OCI-LY1 (cell line): ENCODE data around the gene ANK3.
A peak's percentile ranks its signal among the peaks of the same experiment; 100 is the strongest.

Source experiments
- H2AFZ ChIP-seq: fragments of 200-600 bp; sonication (generic), shearing (Covaris generic); 2 replicates; pipeline ENCODE4 v1.6.0; 2014; ENCODE audit warnings: antibody characterized with exemption, mild to moderate bottlenecking, low read length
- H3F3A ChIP-seq: fragments of 200-600 bp; sonication (generic), shearing (Covaris generic); 2 replicates; pipeline ENCODE4 v1.6.0; 2014; ENCODE audit warnings: mild to moderate bottlenecking, antibody characterized with exemption, low read length, moderate library complexity; ENCODE audit not compliant: insufficient read depth
- H3K27ac ChIP-seq: fragments of 200-600 bp; sonication (generic); 2 replicates; pipeline ENCODE4 v1.5.1; 2014; ENCODE audit warnings: low read length, mixed run types, mild to moderate bottlenecking, low read depth; ENCODE audit not compliant: poor library complexity, severe bottlenecking
- H3K27me3 ChIP-seq: fragments of 200-600 bp; sonication (generic); 2 replicates; pipeline ENCODE4 v1.6.0; 2014; ENCODE audit warnings: antibody characterized with exemption, mild to moderate bottlenecking, low read length, moderate library complexity; ENCODE audit not compliant: insufficient read depth
- H3K36me3 ChIP-seq: fragments of 200-600 bp; sonication (generic); 2 replicates; pipeline ENCODE4 v1.6.1; 2014; ENCODE audit warnings: mild to moderate bottlenecking, antibody characterized with exemption, low read length, moderate library complexity, mixed read lengths; ENCODE audit not compliant: insufficient read depth
- H3K4me1 ChIP-seq: fragments of 200-600 bp; sonication (generic); 2 replicates; pipeline ENCODE4 v1.5.1; 2014; ENCODE audit warnings: mild to moderate bottlenecking, low read length, moderate library complexity; ENCODE audit not compliant: insufficient read depth, severe bottlenecking
- H3K4me2 ChIP-seq: fragments of 200-600 bp; sonication (generic), shearing (Covaris generic); 2 replicates; pipeline ENCODE4 v1.6.1; 2014; ENCODE audit warnings: low read length
- H3K4me3 ChIP-seq: fragments of 200-600 bp; sonication (generic); 2 replicates; pipeline ENCODE4 v1.5.1; 2014; ENCODE audit warnings: low read length, low read depth, mild to moderate bottlenecking, mixed read lengths; ENCODE audit not compliant: poor library complexity, severe bottlenecking
- H3K79me2 ChIP-seq: fragments of 200-600 bp; shearing (Covaris generic); 2 replicates; pipeline ENCODE4 v1.6.1; 2016; ENCODE audit warnings: mixed run types, low read length, mixed read lengths; ENCODE audit not compliant: insufficient read depth
- H3K9ac ChIP-seq: fragments of 200-600 bp; sonication (generic), shearing (Covaris generic); 2 replicates; pipeline ENCODE4 v1.6.1; 2014; ENCODE audit warnings: mild to moderate bottlenecking, low read length, mixed read lengths
- H3K9me2 ChIP-seq: fragments of 200-600 bp; sonication (generic), shearing (Covaris generic); 2 replicates; pipeline ENCODE4 v1.6.1; 2014; ENCODE audit warnings: low read depth, mild to moderate bottlenecking, low read length, mixed read lengths
- H3K9me3 ChIP-seq: fragments of 200-600 bp; shearing (Covaris generic); 2 replicates; pipeline ENCODE4 v1.6.1; 2014; ENCODE audit warnings: low read length, mixed read lengths
- H4K20me1 ChIP-seq: fragments of 200-600 bp; sonication (generic), shearing (Covaris generic); 2 replicates; pipeline ENCODE4 v1.6.0; 2016; ENCODE audit warnings: mild to moderate bottlenecking, low read length; ENCODE audit not compliant: insufficient read depth
- EZH2 ChIP-seq: fragments of 200-600 bp; sonication (generic), shearing (Covaris generic); IDR thresholded peaks from 2 replicates; pipeline ENCODE4 v1.8.0; 2017; ENCODE audit warnings: borderline replicate concordance, mixed run types, mild to moderate bottlenecking, antibody characterized with exemption, low read length, moderate library complexity, mixed read lengths
- TF ChIP-seq, protein P1 (sequence below): fragments of 200-600 bp; sonication (generic), shearing (Covaris generic); IDR thresholded peaks from 2 replicates; pipeline ENCODE4 v1.5.1; 2017; ENCODE audit warnings: mild to moderate bottlenecking, antibody characterized with exemption, low read length, moderate library complexity, mixed read lengths

The ANK3 gene

DNA sequence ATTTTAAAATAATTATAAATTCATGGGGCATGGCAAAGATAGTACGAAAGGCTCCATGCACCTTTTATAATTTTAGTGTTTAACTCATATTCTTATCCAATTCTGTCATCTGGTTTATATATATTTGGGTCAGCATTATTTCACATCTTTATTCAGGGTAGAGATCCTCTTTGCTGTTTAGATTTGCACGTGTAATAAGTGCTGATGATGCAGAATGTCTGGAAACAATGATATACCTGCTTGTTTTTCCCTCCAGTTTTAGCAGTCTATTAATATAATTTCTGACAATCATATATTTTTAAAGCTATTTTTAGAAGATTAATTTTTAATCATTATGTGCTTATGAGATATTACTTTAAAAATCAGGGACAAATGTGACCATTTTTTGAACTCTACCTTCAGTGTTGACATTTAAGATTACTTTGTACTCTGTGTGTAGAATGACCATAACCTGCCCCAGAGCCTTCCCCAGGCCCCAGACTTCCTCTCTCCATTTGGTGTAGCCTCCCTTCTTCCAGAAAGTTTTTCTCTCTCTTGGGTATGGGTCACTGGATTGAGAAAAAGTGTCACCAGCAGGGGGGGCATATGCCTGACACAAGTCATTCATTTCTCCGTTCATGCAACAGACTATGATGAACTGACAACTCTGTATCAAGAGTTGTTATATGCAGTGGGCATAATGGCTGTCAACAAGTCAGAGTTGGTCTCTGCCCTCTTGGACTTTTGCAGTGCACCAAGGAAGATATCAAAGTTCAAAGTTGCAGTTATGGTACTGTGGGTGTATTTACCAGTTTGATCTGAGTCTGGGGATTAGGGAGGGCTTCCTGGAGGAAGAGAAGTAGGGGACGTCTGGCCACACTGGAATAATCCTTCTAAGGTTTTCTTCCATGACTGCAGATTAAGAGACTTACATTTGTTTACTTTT, 290.7 kb downstream of the ANK3 start:
- TF ChIP-seq EZH2 = no peak
- TF ChIP-seq, protein P1, sequence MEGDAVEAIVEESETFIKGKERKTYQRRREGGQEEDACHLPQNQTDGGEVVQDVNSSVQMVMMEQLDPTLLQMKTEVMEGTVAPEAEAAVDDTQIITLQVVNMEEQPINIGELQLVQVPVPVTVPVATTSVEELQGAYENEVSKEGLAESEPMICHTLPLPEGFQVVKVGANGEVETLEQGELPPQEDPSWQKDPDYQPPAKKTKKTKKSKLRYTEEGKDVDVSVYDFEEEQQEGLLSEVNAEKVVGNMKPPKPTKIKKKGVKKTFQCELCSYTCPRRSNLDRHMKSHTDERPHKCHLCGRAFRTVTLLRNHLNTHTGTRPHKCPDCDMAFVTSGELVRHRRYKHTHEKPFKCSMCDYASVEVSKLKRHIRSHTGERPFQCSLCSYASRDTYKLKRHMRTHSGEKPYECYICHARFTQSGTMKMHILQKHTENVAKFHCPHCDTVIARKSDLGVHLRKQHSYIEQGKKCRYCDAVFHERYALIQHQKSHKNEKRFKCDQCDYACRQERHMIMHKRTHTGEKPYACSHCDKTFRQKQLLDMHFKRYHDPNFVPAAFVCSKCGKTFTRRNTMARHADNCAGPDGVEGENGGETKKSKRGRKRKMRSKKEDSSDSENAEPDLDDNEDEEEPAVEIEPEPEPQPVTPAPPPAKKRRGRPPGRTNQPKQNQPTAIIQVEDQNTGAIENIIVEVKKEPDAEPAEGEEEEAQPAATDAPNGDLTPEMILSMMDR = peak; percentile 66
- H4K20me1 ChIP-seq = no peaks in the 10 kb centered on the region
- H3K9me3 ChIP-seq = no peaks in the 10 kb centered on the region
- peaks cover 9% of the 10 kb centered on the region for H3K4me1 ChIP-seq
- H3K79me2 ChIP-seq = no peaks in the 10 kb centered on the region
- H3K4me3 ChIP-seq = no peak overlapping the region
- no peak overlapping the region for H2AFZ ChIP-seq
- H3K27me3 ChIP-seq = no peaks in the 10 kb centered on the region
- no peaks in the 10 kb centered on the region for H3F3A ChIP-seq
- H3K27ac ChIP-seq = no peak overlapping the region
- H3K9ac ChIP-seq = no peak overlapping the region
- H3K4me2 ChIP-seq = no peak overlapping the region
- no peaks in the 10 kb centered on the region for H3K9me2 ChIP-seq
- H3K36me3 ChIP-seq = peaks cover 4% of the 10 kb centered on the region; the same call in 1 of the 2 replicates

DNA sequence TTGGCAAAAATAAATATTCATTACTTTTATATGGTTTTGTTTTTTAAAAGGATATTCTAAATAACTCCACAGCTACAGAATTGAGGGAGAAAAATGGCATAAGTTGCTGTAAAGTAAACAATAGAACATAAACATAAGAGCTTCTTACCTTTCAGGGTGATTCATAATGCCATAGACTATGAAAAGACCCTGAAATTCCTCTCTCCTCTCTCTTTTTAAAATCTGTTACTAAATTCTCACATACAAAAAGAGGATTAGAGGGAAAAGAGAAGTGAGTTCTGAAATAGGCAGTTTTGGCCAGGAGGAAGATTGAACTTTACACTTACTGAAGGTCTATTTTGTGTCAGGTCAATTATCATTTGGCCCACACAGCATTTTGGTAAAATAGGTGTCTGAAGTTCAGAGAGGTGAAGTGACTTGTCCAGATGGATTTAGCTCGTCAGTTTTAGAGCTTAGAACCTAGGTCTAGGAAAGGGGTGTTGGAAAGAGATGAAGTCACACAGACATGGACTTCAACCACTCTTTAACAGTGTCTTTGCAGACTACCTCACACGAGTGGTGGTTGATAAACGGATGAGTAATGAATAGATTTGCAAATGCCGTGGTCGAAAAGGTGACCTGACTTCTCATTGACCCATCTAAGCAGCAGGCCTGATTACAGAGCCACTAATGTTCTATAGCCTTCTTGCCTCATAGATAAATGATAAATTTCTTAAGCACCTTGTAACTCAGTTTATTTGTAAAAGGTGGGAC, 292.7 kb downstream of the ANK3 start:
- no peak overlapping the region for H3K27ac ChIP-seq
- H3K4me1 ChIP-seq = peaks cover 9% of the 10 kb centered on the region
- no peaks in the 10 kb centered on the region for H3F3A ChIP-seq
- H3K36me3 ChIP-seq = no peaks in the 10 kb centered on the region; the same call in 1 of the 2 replicates
- H2AFZ ChIP-seq = no peak overlapping the region
- no peaks in the 10 kb centered on the region for H3K79me2 ChIP-seq
- TF ChIP-seq, protein P1 = no peak
- TF ChIP-seq EZH2 = no peak
- no peaks in the 10 kb centered on the region for H4K20me1 ChIP-seq
- no peaks in the 10 kb centered on the region for H3K9me2 ChIP-seq
- no peak overlapping the region for H3K9ac ChIP-seq
- no peak overlapping the region for H3K4me2 ChIP-seq
- no peak overlapping the region for H3K4me3 ChIP-seq
- no peaks in the 10 kb centered on the region for H3K9me3 ChIP-seq
- no peaks in the 10 kb centered on the region for H3K27me3 ChIP-seq

DNA sequence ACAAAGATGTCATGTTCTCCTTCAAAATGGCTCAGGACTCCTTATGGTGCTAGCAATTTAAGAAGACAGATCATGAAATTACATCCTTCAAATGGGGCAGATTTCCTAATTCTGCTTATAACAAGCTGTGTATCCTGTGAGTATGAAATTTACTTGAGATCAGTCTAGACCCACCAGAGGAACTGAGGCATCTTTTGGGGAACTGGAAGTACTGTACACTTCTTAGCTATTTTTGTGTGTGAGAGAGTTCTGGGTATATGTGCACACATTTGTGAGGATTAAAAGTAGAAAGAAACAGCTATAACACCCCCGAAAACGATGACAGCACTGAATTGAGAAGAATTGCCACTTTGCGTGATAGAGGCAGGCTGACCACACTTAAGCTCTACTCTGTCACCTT, 296.4 kb downstream of the ANK3 start:
- Histone ChIP-seq H4K20me1 (no peaks in the 10 kb centered on the region), H3K4me2 (no peak overlapping the region), H3K27ac (no peak overlapping the region), H3K9me2 (no peaks in the 10 kb centered on the region), H3K27me3 (no peaks in the 10 kb centered on the region), H3K79me2 (no peaks in the 10 kb centered on the region), H3K4me1 (no peaks in the 10 kb centered on the region), H3K36me3 (no peaks in the 10 kb centered on the region; the same call in 1 of the 2 replicates), H3K9me3 (no peaks in the 10 kb centered on the region), H2AFZ (no peak overlapping the region), H3F3A (no peaks in the 10 kb centered on the region), H3K4me3 (no peak overlapping the region), H3K9ac (no peak overlapping the region)
- TF ChIP-seq, protein P1 = no peak
- no peak for TF ChIP-seq EZH2
